NCI-H1930 (cell line): Measurements from ENCODE around the gene CNOT1.
"Not testable (repeated sequence)": the region's sequence is repeated elsewhere in the genome, so short reads cannot be mapped to it uniquely, and the experiment has no call there.

ENCODE experiments used
- DNase-seq, 2 experiments: peaks; one replicate each; lab custom pipeline; 2025; lab: John Stamatoyannopoulos, UW

The CNOT1 gene

GRCh38 chr16:58582133-58582532 lies 47.5 kb downstream of the CNOT1 start:
- no peak for DNase-seq

- no peak for DNase-seq
These were observed 50.0 kb downstream of the CNOT1 start for GRCh38 chr16:58579587-58579986.

GRCh38 chr16:58578642-58579041 lies 51.0 kb downstream of the CNOT1 start:
- no peak for DNase-seq

GRCh38 chr16:58577141-58577540 lies 52.5 kb downstream of the CNOT1 start:
- DNase-seq: no peak

DNA sequence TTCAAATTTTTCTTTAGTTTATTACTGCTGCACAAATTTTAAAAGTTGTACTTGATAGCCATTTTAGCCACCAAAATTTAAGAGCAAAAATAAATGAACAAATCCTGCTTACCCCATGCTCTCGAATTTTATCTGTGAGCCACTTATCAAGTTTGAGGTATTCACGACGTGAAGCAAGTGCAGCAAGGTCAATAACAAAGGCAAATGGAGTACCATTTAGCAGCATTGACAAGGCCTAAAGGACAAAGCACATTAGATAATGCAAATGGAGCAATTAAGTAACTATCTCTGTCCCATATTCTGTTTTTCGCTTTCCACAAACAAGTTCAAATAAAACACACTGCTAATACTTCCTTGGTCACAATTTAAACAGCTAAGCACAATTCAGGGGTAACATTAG lies 54.7 kb downstream of the CNOT1 start:
- DNase-seq: no peak

DNA sequence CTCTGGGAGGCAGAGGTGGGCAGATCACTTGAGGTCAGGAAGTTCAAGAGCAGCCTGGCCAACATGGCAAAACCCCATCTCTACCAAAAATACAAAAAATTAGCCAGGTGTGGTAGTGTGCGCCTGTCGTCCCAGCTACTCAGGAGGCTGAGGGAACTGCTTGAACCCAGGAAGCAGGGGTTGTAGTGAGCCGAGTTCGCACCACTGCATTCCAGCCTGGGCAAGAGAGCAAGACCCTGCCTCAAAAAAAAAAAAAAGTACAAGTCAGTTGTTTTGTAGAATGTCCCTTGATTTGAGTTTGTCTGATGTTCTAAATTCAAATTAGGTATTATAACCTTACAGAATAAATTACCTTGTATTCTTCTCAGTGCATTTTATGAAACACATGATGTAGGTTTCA lies 63.9 kb downstream of the CNOT1 start:
- DNase-seq: not testable (repeated sequence)

DNA sequence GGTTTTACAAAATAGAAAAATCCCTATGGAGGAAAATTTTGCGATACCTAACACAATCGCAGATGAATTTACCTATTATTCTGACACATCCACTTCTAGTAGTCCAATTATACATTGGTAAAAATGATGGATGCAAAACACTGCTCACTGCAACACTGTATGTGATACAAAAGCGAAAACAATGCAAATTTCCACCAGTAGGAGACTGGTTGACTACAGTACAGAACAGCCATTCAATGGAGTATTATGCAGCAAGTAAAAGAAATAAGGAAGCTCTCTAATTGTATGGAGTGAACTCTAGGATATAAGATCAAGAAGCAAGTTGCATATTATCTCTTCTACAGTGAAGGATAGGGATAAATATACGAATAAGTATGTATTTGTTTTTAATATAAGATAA lies 65.9 kb downstream of the CNOT1 start:
- DNase-seq: no peak

- no peak for DNase-seq
These were observed 66.4 kb downstream of the CNOT1 start for GRCh38 chr16:58563235-58563634.

DNA sequence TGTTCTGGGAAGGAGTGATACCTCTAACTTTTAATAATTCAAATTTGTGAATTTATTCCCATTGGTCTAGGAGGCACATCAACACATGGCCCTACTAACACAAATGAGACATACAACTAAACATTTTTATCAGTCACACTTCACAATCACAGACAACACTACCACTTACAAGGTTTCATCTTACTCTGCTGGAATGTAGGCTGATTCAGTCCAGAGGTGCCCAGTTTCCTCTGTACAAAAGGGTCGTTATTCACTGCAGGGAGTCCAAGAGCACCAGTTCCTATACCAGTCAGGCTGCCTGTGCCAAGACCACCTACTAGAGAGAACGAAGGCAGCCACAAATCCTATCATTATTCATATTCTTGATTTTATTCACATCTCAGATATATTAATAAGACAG lies 72.9 kb downstream of the CNOT1 start:
- no peak for DNase-seq

- DNase-seq: no peak
These were observed 78.1 kb downstream of the CNOT1 start for GRCh38 chr16:58551496-58551895.

DNA sequence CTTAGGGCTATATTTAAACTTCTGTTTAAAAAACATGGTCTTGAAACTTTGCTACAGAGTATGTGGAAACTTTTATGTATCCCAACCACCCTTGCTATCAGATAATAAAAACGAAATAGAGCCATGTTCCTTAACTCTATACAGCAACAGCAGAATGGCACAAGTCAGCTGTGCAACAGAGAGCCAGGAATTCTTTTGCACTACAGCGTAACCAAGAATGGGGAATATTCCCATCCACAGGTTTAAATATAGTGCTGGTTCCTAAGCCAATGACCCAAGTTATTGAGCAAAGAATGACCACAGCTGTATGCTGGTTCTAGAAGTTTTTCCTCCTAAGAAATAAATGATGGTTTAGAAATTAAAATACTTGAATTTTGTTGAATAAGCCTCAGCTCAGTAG lies 81.2 kb downstream of the CNOT1 start:
- no peak for DNase-seq

GRCh38 chr16:58543685-58544084 lies 85.9 kb downstream of the CNOT1 start:
- no peak for DNase-seq

DNA sequence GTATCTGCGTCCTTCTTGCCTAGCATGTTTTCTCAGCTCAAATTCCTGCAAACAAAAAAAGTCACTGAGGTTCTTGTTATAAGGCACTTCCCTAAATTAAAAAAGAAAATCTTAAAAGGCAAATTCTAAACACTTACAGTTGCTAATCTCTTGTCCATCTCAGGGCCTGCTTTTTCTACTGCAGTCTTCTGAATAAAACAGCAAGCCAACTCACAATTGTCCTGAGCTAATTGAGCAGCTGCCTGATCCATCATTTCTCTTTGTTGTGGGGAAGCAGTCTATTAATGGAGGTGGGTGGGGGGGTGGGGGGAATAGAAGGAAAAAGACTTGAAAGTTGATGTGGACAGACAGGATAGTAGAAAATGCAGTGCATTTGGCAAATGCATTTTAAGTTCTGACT lies 87.3 kb downstream of the CNOT1 start:
- no peak for DNase-seq

- no peak for DNase-seq
These were observed 87.9 kb downstream of the CNOT1 start for GRCh38 chr16:58541711-58542110.

DNA sequence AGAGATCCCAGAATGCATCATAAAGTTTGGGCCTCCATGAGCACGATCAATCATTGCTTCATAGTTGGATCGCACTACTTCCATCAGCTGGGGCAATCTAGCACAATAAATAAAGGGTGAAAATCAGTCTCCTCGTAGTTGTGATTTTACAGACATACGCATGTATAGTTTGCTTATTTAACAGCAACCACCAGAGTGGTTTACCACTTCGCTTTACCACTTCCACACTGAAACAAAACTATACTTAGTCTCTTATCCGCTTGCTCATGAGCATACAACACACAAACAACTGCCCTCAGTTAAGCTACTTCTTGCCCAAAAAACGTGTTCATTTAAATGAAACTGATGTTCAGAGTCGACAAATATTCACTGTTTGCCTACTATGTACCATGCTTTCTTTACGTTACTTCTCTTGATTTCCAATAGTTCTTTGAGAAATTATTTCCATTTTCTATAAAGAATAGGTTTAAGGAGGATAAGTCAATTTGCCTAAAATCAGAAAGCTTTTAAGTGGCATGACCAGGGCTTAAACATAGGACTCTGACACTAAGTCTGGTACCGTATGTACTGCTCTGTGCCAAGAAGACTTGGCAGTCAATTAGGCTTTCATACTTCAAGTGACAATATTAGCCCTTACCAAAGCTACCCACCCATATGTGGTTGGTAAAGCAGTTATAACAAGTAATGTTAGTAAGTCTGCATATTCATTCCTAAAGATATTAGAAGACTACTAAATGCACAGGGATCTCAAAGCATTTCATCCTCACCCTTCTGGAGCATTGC lies 92.3 kb downstream of the CNOT1 start:
- DNase-seq: no peak

DNA sequence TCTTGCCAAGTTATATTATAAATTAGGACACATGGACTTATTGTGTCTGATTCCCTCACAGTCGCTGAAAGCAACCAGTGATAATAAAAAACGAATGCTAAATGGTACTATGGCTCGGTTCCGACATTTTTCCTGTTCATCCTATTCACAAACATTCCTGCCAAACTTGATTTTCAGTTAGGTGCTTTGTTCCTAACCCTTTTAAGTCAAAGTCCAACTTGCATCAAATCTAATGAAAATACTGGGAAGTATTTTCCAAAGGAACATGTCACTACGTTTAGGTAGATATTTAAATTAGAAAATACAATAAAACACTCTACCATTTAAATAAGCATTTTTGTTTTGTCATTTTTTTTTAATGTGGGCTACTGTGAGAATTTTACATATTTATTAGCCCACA lies 93.3 kb downstream of the CNOT1 start:
- DNase-seq: no peak

- no peak for DNase-seq
These were observed 94.5 kb downstream of the CNOT1 start for GRCh38 chr16:58535100-58535499.

DNA sequence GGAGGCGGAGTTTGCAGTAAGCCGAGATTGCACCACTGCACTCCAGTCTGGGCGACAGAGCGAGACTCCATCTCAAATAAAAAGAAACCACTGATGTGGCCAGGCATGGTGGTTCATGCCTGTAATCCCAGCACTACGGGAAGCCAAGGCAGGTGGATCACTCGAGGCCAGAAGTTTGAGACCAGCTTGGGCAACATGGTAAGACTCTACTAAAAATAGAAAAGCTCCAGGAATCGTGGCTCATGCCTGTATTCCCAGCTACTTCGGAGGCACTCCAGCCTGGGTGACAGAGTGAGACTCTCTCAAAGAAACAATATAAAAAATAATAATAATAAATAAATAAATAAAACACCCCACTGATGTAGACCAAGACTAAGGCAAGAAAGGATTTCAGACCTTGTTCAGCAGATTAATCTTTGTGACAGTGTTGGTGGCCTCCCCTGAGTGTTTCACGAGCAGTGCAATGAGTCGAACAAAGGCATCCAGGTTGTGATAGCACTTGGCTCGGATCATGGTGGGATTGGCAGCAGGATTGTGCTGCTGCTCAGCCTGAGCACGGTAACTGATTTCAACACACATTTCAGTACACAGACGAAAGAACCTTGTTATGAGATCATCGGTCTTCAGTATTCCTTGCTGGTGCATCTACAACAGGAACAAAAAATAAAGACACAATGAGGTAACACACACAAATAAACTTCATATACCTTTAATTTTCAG lies 95.7 kb downstream of the CNOT1 start:
- DNase-seq: no peak

DNA sequence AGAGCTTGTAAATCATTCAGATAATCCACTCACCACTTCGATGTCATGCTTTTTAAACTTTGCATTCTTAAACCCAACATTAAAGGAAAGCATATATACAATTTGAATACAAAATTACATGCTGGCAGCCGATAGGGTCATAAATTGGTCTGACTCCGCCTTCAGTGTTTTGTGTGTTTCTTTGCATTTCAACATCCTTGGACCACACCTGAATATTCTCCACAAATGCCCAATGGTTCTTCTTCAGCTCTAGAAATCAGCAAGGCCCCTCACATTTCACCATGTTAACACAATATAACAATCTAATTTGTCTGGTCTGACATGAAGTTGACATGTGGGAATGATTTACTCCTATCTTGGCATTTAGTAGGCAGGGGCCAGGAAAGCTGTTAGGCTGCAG lies 97.2 kb downstream of the CNOT1 start:
- DNase-seq: no peak

DNA sequence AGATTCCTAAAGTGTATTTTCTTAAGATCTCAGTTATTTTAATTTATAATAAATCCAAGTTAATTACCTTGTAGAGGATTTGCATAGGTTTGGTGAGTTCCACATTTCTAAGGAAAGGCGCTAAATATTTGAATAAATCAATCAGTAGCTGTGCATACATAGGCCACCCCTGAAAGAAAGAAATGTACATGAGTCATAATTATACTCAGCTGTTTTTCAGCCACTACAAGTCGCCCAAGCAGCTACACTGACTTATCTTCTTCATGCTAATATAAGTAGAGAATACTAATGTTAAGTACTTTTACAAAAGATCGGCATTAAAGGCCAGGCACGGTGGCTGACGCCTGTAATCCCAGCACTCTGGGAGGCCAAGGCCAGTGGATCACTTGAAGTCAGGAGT lies 99.4 kb downstream of the CNOT1 start:
- DNase-seq: no peak

- no peak for DNase-seq
These were observed 109.9 kb downstream of the CNOT1 start for GRCh38 chr16:58519707-58520106.

DNA sequence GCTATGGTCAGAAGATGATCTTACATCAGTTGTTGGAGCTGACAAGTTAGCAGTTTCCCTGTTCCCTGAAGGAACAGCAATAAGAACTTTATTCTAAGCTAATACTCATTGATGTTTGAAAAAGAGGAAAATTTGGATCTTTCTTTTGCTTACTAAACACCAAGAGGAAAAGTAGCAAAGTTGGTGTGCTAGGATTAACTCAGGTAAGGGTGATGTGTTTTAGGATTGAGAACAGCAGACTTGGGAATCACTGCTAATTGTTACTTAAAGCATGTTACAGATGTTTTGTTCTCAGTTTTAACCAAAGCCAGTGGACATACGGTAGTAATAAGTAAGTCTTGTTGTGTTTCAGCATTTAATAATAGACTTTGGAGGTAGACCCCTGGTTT lies 110.7 kb downstream of the CNOT1 start:
- no peak for DNase-seq

GRCh38 chr16:58518083-58518979 lies 111.3 kb downstream of the CNOT1 start:
- DNase-seq: no peak
